Colonic mucosa (tissue), 4 donors: ENCODE results near the gene KCNH8. TPM values are rescaled to one million over a fixed set of nuclear protein-coding genes. Genes with fewer than 3 reads are reported as not detected.

Experiments
- DNase-seq: peaks from one replicate; pipeline ENCODE4 v3.0.0-alpha.2; 2020
- H3K27ac ChIP-seq: fragments of 200-600 bp; one replicate; pipeline ENCODE4 v1.8.0; 2021
- H3K27me3 ChIP-seq: fragments of 200-600 bp; one replicate; pipeline ENCODE4 v1.8.0; 2021
- H3K36me3 ChIP-seq: fragments of 200-600 bp; one replicate; pipeline ENCODE4 v1.8.0; 2021
- H3K4me1 ChIP-seq: fragments of 200-600 bp; one replicate; pipeline ENCODE4 v1.8.0; 2021; ENCODE audit warnings: mild to moderate bottlenecking
- H3K4me3 ChIP-seq: fragments of 200-600 bp; one replicate; pipeline ENCODE4 v1.8.0; 2021
- H3K9ac ChIP-seq, 2 donors: one replicate each; pipeline ENCODE4 v1.7.0; 2013; ENCODE audit warnings: control low read depth in 2 of 2, low read depth in 2 of 2, low read length in 2 of 2
- H3K9me3 ChIP-seq: fragments of 200-600 bp; one replicate; pipeline ENCODE4 v1.8.0; 2021
- CTCF ChIP-seq: fragments of 200-600 bp; IDR thresholded peaks from one replicate; pipeline ENCODE4 v1.8.0; 2022; ENCODE audit warnings: antibody characterized with exemption, mild to moderate bottlenecking
- intact Hi-C: fragments of 100-400 bp; cut with DNase I; formaldehyde crosslinking; loops from one replicate; pipeline ENCODE4 v1.14.1; 2022
- total RNA-seq, 2 donors: library from RNA; stranded (reverse); fragmentation: NEBNext Ultra II Directional in 1 of 2; extraction: Animal tissue kit (Norgen Biotek cat#: 25700) in 1 of 2; gene quantifications; one replicate each; pipeline ENCODE4 v1.2.1, GENCODE V29; 2021
- donor health status: healthy.
- donor health status: DM: no; HTN: no; CAD: no.
- donor health status: DM: no; HTN: no; CAD: no.

The KCNH8 gene
- total RNA-seq, 2 donors from 2014 or later: 0.77 TPM

GRCh38 chr3:19338769-19339168 lies 190.5 kb downstream of the KCNH8 start:
- intact Hi-C loops: no loop called here
- Histone ChIP-seq H3K4me3 (no peak overlapping the region), H3K9ac (no peak overlapping the region), H3K36me3 (no peaks in the 10 kb centered on the region), H3K4me1 (no peaks in the 10 kb centered on the region), H3K27ac (no peak overlapping the region), H3K27me3 (no peaks in the 10 kb centered on the region), H3K9me3 (no peaks in the 10 kb centered on the region)
- no peak for TF ChIP-seq CTCF
- DNase-seq: no peak

- Histone ChIP-seq H3K27me3 (no peaks in the 10 kb centered on the region), H3K27ac (no peak overlapping the region), H3K4me1 (no peaks in the 10 kb centered on the region), H3K9me3 (no peaks in the 10 kb centered on the region), H3K36me3 (no peaks in the 10 kb centered on the region), H3K4me3 (no peak overlapping the region), H3K9ac (no peak overlapping the region)
- no peak for TF ChIP-seq CTCF
- DNase-seq: no peak
- intact Hi-C loops: no loop called here
Measured at GRCh38 chr3:19342389-19342788, 194.1 kb downstream of the KCNH8 start.

- H3K9me3 ChIP-seq: no peaks in the 10 kb centered on the region
- intact Hi-C loops: loop anchor here (5.0 kb wide), 1 partner anchor 521 kb away; no protein-coding TSS in a partner anchor
- H3K27me3 ChIP-seq: no peaks in the 10 kb centered on the region
Measured at GRCh38 chr3:19346759-19347158, 198.4 kb downstream of the KCNH8 start.

GRCh38 chr3:19347671-19348070 lies 199.4 kb downstream of the KCNH8 start:
- DNase-seq: no peak
- H3K9me3 ChIP-seq: no peaks in the 10 kb centered on the region
- H3K36me3 ChIP-seq: no peaks in the 10 kb centered on the region
- no peak overlapping the region for H3K4me3 ChIP-seq
- no peak overlapping the region for H3K27ac ChIP-seq
- H3K27me3 ChIP-seq: no peaks in the 10 kb centered on the region
- intact Hi-C loops: loop anchor here (2.0 to 5.0 kb wide), 2 partner anchors 193 to 520 kb away; no protein-coding TSS in a partner anchor
- no peak overlapping the region for H3K9ac ChIP-seq
- no peaks in the 10 kb centered on the region for H3K4me1 ChIP-seq
- no peak for TF ChIP-seq CTCF

More at GRCh38 chr3:19346759-19347158, 198.4 kb downstream of the KCNH8 start:
- Histone ChIP-seq H3K27ac (no peak overlapping the region), H3K4me3 (no peak overlapping the region), H3K36me3 (no peaks in the 10 kb centered on the region), H3K4me1 (no peaks in the 10 kb centered on the region), H3K9ac (no peak overlapping the region)
- DNase-seq: no peak
- TF ChIP-seq CTCF: no peak

- DNase-seq: no peak
- H3K27ac ChIP-seq: no peak overlapping the region
- H3K36me3 ChIP-seq: no peaks in the 10 kb centered on the region
- no peak overlapping the region for H3K4me3 ChIP-seq
- no peaks in the 10 kb centered on the region for H3K27me3 ChIP-seq
- no peak for TF ChIP-seq CTCF
- intact Hi-C loops: loop anchor here (2.0 to 5.0 kb wide), 2 partner anchors 192 to 519 kb away; no protein-coding TSS in a partner anchor
- no peaks in the 10 kb centered on the region for H3K4me1 ChIP-seq
- no peaks in the 10 kb centered on the region for H3K9me3 ChIP-seq
- no peak overlapping the region for H3K9ac ChIP-seq
Measured at GRCh38 chr3:19348500-19348899, 200.2 kb downstream of the KCNH8 start.
